ENCODE measurements around the gene COL5A2.

Gene COL5A2

DNA sequence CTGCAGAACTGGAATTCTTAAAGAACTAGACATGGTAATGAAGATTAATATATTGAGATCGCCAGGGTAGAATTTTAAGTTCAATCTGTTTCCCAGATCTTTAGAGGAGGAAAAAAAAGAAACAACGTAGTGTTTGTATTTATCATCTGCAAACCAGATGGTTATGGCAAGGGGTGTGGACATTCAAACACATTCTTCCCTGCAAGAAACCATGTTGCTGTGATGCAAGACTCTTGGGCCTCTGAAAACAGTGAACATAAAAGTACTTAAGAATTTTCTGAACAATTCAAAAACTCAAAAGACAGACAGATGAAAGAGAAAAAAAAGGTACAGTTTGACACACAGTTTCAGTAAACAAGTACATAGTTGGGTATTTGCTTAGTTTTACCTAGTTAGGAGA, 35.6 kb downstream of the COL5A2 start:
- H3K4me3 ChIP-seq (ENCODE audit: low read length), result no peak overlapping the region
- TF ChIP-seq, protein P1, sequence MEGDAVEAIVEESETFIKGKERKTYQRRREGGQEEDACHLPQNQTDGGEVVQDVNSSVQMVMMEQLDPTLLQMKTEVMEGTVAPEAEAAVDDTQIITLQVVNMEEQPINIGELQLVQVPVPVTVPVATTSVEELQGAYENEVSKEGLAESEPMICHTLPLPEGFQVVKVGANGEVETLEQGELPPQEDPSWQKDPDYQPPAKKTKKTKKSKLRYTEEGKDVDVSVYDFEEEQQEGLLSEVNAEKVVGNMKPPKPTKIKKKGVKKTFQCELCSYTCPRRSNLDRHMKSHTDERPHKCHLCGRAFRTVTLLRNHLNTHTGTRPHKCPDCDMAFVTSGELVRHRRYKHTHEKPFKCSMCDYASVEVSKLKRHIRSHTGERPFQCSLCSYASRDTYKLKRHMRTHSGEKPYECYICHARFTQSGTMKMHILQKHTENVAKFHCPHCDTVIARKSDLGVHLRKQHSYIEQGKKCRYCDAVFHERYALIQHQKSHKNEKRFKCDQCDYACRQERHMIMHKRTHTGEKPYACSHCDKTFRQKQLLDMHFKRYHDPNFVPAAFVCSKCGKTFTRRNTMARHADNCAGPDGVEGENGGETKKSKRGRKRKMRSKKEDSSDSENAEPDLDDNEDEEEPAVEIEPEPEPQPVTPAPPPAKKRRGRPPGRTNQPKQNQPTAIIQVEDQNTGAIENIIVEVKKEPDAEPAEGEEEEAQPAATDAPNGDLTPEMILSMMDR (IDR thresholded peaks at IDR 0.05; ENCODE audit: insufficient read depth, low read depth, low read length, missing control alignments), result no peak
- DNase-seq (ENCODE audit: low read depth), result peak; percentile 34

DNA sequence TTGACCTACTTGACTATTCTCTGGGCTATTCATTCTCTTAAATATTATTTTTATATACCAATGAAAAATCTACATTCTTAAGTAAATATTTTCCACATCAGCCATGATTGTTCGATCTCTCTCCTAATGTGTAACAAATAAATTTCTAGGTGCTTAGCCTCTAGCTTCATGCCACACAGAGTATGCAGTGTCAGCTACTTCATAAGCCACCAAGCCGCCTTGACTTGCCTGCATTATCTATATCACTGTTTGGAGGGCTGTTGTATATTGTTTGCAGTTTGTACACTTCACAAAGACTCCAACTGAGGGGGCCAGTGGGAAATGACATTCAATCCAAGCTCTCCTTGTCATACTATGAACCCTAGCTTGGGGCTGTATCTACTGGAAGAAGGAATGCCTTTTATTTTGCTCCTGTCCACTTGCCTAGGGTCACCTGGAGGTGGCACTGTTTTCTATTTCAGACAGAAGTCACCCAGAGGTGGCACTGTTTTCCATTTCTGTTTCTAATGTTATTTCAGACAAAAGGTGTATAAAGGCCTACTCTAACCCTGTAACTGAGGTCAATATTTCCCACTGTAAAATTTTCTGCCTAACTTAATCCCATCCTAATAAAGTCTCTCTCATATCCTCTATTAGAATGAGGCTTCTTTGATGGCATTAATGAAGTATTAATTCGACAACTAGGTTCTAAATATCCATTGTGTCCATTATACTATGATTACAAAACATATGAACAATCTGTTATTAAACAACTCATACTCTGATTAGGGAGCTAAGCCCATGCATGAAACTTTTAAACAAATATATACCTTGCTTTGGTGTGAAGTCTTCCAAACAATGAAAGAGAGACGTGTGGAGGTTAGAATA, 36.4 kb downstream of the COL5A2 start:
- DNase-seq (ENCODE audit: low read depth), result peak; percentile 76
- no peak overlapping the region for H3K4me3 ChIP-seq (ENCODE audit: low read length)
- TF ChIP-seq, protein P1 (IDR thresholded peaks at IDR 0.05; ENCODE audit: insufficient read depth, low read depth, low read length, missing control alignments), result peak; percentile 98

DNA sequence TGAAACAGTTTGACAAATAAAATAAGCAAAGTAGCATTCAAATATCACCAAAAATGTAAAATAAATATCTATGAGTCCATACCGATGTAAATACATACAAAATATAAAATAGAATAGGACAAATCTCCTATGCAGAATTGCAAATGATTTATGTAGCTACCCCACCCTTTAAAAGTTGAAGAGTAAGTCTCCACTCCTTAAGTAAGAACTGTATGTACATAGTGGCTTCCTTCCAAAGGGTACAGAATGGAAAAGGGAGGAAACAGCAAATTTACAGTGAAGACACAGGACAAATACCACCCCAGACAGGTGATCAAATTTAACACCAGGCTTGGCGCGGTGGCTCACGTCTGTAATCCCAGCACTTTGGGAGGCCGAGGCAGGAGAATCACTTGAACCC, 40.8 kb downstream of the COL5A2 start:
- TF ChIP-seq, protein P1 (IDR thresholded peaks at IDR 0.05; ENCODE audit: insufficient read depth, low read depth, low read length, missing control alignments), result no peak
- DNase-seq (ENCODE audit: low read depth), result no peak
- H3K4me3 ChIP-seq (ENCODE audit: low read length), result no peak overlapping the region

DNA sequence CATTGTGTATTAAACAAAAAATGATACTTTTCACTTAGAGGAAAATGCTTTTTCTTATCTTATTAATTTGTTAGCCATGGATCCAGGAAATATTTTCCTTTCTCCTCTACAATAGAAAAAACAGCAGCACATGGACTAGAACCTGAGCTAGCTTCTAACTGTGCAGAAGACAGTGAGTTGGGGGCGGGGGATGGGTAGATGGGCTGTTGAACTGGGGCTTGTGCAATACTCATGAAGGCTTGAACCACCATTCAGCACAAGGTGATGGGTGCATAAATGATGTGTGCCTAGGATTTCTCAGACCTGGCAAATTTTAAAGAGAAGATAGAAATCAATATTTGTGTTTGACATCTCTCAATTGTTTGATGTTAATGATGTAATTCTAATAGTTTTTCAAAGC, 42.0 kb downstream of the COL5A2 start:
- H3K4me3 ChIP-seq (ENCODE audit: low read length), result no peak overlapping the region
- TF ChIP-seq, protein P1 (IDR thresholded peaks at IDR 0.05; ENCODE audit: insufficient read depth, low read depth, low read length, missing control alignments), result no peak
- DNase-seq (ENCODE audit: low read depth), result no peak

DNA sequence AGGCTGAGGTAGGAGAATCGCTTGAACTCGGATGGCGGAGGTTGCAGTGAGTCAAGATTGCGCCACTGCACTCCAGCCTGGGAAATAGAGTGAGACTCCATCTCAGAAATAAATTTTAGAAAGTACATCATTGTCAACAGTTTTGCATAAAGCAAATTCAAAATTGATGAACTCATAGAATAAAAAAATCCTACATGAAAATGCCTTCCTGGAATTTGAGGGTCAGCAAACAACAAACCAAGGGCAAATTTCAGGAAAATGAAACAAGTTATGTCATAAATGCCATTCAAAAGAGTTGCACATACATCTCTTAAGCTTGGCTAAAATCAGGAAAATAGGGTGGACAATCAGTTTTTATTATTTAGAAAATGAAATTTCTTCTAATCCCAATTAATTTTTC, 45.1 kb downstream of the COL5A2 start:
- TF ChIP-seq, protein P1 (IDR thresholded peaks at IDR 0.05; ENCODE audit: insufficient read depth, low read depth, low read length, missing control alignments), result no peak
- no peak overlapping the region for H3K4me3 ChIP-seq (ENCODE audit: low read length)

DNA sequence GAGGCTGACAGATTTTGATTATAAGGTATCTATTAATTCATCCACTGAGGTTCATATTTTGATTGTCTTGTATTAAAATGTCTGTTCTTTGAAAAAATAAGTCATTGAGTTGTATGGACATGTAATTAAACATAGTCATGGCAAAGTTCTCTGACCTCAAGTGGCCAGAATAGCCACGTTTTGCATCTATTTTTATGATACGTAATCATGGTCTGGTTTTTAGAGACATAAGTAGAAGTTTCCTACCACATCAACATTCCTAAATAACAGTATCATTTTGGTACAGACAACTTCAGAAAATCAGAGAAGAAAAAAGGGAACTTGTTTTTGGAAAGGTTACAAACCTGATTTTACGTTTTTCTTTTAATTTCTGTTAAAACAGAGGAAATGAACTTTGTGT, 47.6 kb downstream of the COL5A2 start:
- no peak for DNase-seq (ENCODE audit: low read depth)
- TF ChIP-seq, protein P1 (IDR thresholded peaks at IDR 0.05; ENCODE audit: insufficient read depth, low read depth, low read length, missing control alignments), result no peak
- H3K4me3 ChIP-seq (ENCODE audit: low read length), result no peak overlapping the region

More for the DNA sequence above, 45.1 kb downstream of the COL5A2 start:
- no peak for DNase-seq (ENCODE audit: low read depth)

DNA sequence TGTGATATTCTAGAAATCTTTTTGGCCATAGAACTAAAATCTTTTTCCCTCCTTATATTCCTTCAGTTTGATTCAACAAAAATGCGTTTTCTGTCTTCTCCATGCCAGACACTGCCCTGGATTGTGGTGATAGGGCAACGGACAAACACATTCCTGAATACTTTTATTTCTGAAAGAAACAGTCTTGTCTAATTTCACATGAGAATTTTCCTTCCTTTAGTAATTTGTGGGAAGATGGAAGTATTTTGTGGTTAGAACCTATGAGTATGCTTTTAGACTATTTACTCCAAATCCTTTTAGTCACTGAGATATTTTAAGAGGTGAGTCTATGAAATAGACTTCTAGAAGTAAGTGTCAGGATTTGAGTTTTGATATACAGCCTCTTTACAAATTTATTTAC, 49.6 kb downstream of the COL5A2 start:
- peak; percentile 4 for DNase-seq (ENCODE audit: low read depth)
- TF ChIP-seq, protein P1 (IDR thresholded peaks at IDR 0.05; ENCODE audit: insufficient read depth, low read depth, low read length, missing control alignments), result no peak
- no peak overlapping the region for H3K4me3 ChIP-seq (ENCODE audit: low read length)

All from epithelial cell of esophagus (primary cell).